Mesenteric fat pad (tissue), 1 donor: ENCODE results near the gene ACO1. TPM values are rescaled to one million over a fixed set of nuclear protein-coding genes. Genes with fewer than 3 reads are reported as not detected.

Experiments used
- DNase-seq: peaks from one replicate; pipeline ENCODE4 v3.0.0-alpha.2; 2020; ENCODE audit warnings: low spot score
- total RNA-seq: library from RNA; stranded (reverse); fragmentation: NEBNext Ultra II Directional; extraction: Animal tissue kit (Norgen Biotek cat#: 25700); gene quantifications from one replicate; pipeline ENCODE4 v1.2.1, GENCODE V29; 2021
- donor health status: DM: yes; HTN: yes; CAD: no.

Gene ACO1
- total RNA-seq, 1 donor from 2014 or later: 237 TPM

DNA sequence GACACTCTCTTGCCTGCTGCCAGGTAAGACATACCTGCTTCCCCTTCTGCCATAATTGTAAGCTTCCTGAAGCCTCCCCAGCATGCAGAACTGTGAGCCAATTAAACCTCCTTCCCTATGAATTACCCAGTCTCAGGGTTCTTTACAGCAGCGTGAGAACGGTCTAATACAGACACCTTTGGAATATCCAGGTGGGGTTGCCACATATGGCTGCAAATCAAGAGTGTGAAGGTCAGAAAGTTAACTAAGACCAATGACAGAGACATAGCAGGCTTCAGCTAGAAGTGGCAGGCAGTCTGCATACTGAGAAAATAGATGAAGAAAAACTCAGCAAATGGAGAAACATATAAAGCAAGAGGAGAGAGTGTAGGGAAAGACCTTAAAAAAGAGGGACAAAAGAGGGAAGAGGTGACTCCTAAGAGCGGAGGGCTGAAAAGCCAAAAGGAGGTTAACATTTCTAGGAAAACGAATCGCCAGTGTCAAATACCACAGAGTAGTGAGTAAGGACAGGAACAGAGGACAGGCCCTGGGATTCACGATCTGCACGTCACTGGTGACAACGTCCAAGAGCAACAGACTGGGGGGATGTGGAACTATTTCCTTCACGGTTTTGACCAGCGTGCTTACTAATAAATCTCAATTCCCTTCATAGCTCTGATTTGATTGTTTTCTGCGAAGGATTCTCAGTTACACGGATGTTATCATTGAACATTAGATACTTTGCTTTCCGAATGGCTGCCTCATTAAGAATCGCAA, 1.7 kb upstream of the ACO1 start:
- no peak for DNase-seq

GRCh38 chr9:32384002-32384363, 460 bp upstream of the ACO1 start:
- DNase-seq: no peak

DNA sequence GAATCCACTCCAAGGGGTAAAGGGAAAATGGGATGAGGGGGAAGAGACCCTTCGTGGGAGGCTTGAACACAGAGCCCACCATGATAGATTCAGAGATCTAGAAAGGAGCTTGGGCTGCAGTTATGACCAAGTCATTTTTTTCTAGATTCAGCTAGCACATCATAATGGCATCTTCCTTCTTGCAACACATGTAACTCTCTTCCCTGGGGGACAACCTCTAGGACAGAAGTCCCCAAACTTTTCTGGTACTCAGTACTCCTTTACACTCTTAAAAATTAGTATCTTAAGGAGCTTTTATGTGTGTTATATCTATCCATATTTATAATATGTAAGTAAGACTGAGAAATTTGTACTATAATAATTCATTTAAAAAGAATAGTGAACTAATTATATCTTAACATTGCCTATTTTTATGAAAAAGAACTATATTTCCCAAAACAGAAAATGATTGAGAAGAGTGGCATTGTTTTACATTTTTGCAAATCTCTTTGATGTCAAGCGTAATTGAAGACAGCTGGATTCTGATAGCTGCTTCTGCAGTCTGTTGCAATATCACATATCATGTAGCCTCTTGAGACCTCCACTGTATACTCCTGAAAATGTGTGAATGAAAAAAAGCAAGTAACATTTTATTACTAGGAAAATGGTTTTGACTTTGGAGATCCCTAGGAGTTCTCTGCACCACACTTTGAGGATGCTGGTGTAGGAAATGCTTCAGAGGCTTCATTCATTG, 875 bp downstream of the ACO1 start:
- no peak for DNase-seq

- DNase-seq: no peak
These were observed 1.4 kb downstream of the ACO1 start for GRCh38 chr9:32385885-32386283.

GRCh38 chr9:32387256-32387655, 2.8 kb downstream of the ACO1 start:
- DNase-seq: no peak

DNA sequence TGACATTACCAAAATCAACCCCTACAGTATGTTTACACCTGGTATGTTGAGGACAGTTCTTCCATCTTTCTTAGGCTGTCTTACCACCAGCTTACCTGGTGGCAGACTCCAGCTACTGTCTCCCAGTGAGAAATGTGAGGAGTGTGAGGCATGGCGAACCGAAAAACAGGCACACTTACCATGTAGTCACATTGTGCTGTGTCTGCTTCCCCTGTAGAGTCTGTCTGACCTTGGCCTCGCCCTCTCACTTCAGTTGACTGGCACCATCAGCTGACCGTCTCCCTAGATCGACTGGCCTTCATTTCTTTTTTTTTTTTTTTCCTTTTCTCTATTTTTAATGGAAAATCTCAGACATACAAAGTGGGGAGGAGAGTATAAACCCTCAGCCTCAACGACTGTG, 4.9 kb downstream of the ACO1 start:
- no peak for DNase-seq

- DNase-seq: no peak
These were observed 9.5 kb downstream of the ACO1 start for GRCh38 chr9:32393911-32394310.

DNA sequence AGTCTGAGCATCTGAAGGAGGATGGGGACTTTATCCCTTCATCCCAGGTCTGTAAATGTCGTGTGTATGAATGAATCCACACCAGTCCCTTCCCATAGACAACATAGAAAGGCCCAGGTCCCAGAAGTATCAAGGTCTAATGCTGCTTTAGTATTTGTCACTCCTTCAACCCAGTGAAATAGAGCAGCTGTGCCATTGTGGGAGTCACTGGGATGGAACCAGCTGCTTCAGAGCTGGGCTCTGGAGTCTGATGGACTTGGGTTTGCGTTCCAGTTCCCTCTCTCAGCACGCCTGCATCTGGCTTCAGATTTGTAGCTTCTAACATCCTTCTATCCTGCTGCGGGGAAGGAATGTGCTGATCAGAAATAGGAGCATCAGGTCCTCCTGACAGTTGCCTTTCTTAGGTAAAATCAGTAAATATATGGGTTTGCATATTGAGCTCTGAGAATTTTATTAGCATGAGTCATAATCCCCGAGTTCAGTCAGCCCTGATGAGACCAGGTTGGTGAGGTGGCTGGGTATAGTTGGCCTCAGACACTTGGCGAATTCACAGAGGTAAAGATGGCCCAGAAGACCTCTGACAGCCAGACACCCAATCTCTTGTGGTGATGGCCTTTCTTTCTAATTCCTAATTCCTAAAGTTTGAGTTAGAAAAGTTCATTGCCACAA, 10.1 kb downstream of the ACO1 start:
- DNase-seq: no peak

DNA sequence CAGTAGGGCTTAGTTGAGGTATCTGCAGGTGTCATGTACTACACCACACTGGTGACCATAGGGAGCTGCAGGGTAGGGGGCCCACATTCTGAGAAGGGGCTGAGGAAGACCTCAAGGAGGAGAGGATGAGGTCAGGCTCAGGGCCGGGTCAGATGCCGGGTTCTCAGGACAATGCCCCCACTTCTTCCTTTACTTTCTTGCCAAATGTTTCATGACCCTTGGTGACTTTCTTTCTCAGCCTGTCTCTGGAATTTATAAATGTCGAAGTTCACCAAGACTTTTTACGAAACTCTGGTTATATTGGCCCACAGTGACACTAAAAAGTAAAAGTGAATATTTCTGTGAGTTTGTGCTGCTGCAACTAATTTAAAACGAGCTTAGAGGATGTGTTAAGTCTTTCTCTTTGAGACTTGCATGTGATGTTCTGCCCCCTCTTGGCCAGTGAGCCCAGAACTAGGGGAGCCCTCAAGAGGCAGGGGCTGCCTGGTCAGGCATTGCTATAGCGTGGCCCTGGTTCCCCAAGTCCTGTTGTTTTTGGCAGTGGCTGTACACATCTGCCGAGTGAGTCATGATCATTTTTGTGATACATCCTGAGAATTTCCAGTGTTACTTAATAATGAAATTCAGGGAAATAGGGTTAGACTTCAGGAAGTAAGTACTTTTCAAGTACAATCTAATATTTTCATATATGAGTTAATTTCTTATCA, 11.2 kb downstream of the ACO1 start:
- no peak for DNase-seq

DNA sequence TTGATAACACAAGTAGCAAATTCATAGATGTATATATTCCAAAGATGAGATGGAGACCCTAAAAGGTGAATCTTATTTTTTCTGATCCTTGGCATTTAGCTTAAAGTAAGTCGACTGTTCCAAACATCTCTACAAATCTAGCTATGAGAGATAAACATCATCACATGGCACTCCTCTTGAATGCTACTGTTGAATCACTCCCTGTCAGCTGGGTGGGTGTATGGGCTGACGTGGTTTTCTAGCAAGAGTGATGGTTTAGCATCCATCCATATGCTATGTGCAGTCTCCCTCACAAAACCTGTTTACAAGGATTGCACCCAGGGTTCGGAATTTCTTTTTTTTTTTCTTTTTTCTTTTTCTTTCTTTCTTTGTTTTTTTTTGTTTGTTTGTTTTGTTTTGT, 13.8 kb downstream of the ACO1 start:
- no peak for DNase-seq

- no peak for DNase-seq
These were observed 14.8 kb downstream of the ACO1 start for GRCh38 chr9:32399110-32399815.

DNA sequence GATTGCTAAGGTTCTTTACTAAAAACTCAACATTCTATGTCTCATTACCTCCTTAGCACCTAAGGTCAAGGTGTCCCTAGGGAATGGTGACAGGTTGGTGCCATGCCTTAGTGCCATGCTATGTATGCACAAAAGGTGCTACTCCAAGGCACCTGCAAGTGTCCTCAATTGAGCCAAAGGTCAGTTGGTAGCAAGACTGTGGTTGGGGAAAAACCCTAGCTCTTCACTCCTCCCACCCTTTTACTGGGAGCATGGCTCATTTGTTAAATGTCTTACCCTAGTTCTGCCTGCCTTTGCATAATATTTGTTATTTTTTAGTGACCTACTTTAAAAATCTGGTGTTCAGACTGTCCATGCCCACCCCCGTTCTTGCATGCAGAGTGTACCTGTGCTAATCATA, 17.0 kb downstream of the ACO1 start:
- no peak for DNase-seq

GRCh38 chr9:32403567-32404260, 19.3 kb downstream of the ACO1 start:
- no peak for DNase-seq

GRCh38 chr9:32404402-32404801, 20.0 kb downstream of the ACO1 start:
- no peak for DNase-seq

- DNase-seq: no peak
These were observed 20.4 kb downstream of the ACO1 start for GRCh38 chr9:32404856-32405255.

- no peak for DNase-seq
These were observed 21.1 kb downstream of the ACO1 start for GRCh38 chr9:32405506-32405905.

DNA sequence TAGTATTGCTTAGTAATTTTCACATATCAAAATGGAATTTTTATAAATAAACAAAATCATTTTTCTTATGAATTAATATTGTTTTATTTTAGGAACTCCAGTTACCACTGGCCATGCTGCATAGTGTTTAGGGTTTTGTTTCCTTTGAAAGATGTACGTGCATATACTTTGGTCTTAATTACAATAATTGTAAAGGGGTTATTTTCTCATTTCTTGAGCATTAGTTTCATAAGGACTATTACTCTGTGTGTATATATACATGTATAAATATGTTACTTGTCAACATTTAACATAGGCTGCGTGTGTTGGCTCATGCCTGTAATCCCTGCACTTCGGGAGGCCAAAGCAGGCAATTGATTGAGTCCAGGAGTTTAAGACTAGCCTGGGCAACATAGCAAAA, 21.6 kb downstream of the ACO1 start:
- no peak for DNase-seq

- no peak for DNase-seq
These were observed 27.3 kb downstream of the ACO1 start for GRCh38 chr9:32411753-32412152.

DNA sequence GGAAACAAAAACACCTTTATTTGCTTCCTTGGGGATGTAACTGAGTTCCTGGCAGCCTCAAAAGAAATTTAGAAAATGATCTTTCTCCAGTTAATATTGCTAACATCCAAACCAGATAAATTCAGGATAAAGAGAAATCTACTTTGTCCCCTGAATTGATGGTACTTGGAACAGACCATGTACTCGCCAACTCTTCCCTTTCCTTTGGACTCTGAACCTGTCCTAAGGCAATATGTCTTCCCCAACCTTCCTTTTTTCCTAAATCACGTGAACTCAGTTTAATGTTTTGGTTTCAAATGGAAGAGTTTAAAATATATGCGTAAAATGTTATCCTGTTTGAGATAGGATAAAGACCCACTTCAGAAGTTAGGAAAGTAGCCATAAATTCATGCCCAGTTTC, 28.0 kb downstream of the ACO1 start:
- no peak for DNase-seq

- no peak for DNase-seq
These were observed 29.0 kb downstream of the ACO1 start for GRCh38 chr9:32413424-32413823.

DNA sequence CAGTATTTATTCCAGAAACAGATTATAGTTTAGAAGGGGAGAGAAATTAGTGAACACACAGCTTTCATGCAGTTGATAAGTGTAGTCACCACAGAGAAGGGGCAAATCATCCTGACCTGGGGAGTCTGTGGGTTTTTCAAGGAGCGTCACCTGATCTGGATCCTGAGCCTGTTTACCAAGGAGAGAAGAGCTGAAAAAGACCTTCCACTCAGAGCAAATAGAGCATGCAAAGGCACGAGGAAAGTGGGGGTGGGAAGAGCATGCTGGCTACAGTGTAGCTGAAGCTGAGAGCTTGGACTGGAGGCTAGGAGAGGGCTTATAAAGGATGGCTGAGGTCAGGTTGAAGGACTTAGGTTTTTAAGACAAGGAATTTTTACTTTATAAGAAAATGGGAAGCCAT, 30.4 kb downstream of the ACO1 start:
- DNase-seq: no peak
